Measurements from ENCODE around the gene KNCN. TPM values are rescaled to one million over a fixed set of nuclear protein-coding genes. Genes with fewer than 3 reads are reported as not detected.

The KNCN gene
- total and polyA plus RNA-seq, 8 donors: not detected

GRCh38 chr1:46525253-46525983 lies 26.0 kb downstream of the KNCN start:
- no peak for TF ChIP-seq CTCF (IDR thresholded peaks at IDR 0.05)
- no peaks in the 10 kb centered on the region for H3K4me1 ChIP-seq
- no peaks in the 10 kb centered on the region for H3K9me3 ChIP-seq
- no peak for FAIRE-seq
- no peak overlapping the region for H3K27ac ChIP-seq
- no peaks in the 10 kb centered on the region for H3K27me3 ChIP-seq
- ATAC-seq: no peak
- no peaks in the 10 kb centered on the region for H3K36me3 ChIP-seq
- no peak overlapping the region for H3K4me3 ChIP-seq
- DNase-seq: peak in 1 of 6 donors; percentile 40
- intact Hi-C loops (cut with DNase I): loop anchor here in 1 of 3 donors (5.0 kb wide), 1 partner anchor 43 kb away; no protein-coding TSS in a partner anchor
- WGBS, 2 donors: 82 to 86% methylated on average over 13 of the region's 13 CpGs

- Histone ChIP-seq H3K36me3 (no peaks in the 10 kb centered on the region), H3K27me3 (no peaks in the 10 kb centered on the region), H3K27ac (no peak overlapping the region), H3K4me3 (no peak overlapping the region), H3K9me3 (no peaks in the 10 kb centered on the region), H3K4me1 (no peaks in the 10 kb centered on the region)
- WGBS, 2 donors: 71 to 83% methylated on average over 5 of the region's 5 CpGs
- no peak for DNase-seq
- intact Hi-C loops (cut with DNase I): loop anchor here in 1 of 3 donors (5.0 kb wide), 1 partner anchor 43 kb away; no protein-coding TSS in a partner anchor
- no peak for TF ChIP-seq CTCF (IDR thresholded peaks at IDR 0.05)
- no peak for ATAC-seq
- no peak for FAIRE-seq
Observed at GRCh38 chr1:46524843-46525242, 26.6 kb downstream of the KNCN start.

GRCh38 chr1:46523496-46524353 lies 27.7 kb downstream of the KNCN start:
- Histone ChIP-seq H3K4me3 (no peak overlapping the region), H3K27ac (no peak overlapping the region), H3K36me3 (no peaks in the 10 kb centered on the region), H3K9me3 (no peaks in the 10 kb centered on the region), H3K4me1 (no peaks in the 10 kb centered on the region), H3K27me3 (no peaks in the 10 kb centered on the region)
- no peak for TF ChIP-seq CTCF (IDR thresholded peaks at IDR 0.05)
- intact Hi-C loops (cut with DNase I): no loop called here
- peak in 1 of 6 donors; percentile 29 for DNase-seq
- no peak for ATAC-seq
- no peak for FAIRE-seq
- 88 to 90% methylated on average over 11 of the region's 11 CpGs for WGBS, 2 donors

GRCh38 chr1:46522969-46523320 lies 28.5 kb downstream of the KNCN start:
- intact Hi-C loops (cut with DNase I): no loop called here
- ATAC-seq (no peak), FAIRE-seq (no peak), DNase-seq (peak in 1 of 6 donors; percentile 38)
- Histone ChIP-seq H3K36me3 (no peaks in the 10 kb centered on the region), H3K4me1 (no peaks in the 10 kb centered on the region), H3K4me3 (no peak overlapping the region), H3K27ac (peak overlapping the region in 1 of 4 donors; percentile 48), H3K9me3 (no peaks in the 10 kb centered on the region), H3K27me3 (no peaks in the 10 kb centered on the region)
- TF ChIP-seq CTCF (IDR thresholded peaks at IDR 0.05): no peak
- 83 to 85% methylated on average over 13 of the region's 13 CpGs for WGBS, 2 donors

Measured in pancreas (tissue), 10 donors.